Measurements from ENCODE around the gene ACTBL2. TPM values are rescaled to one million over a fixed set of nuclear protein-coding genes. Genes with fewer than 3 reads are reported as not detected.

Gene ACTBL2
- total and polyA plus RNA-seq, 10 donors, result not detected

GRCh38 chr5:57452885-57453284, 29.7 kb downstream of the ACTBL2 start:
- H3K4me3 ChIP-seq, result no peak overlapping the region
- intact Hi-C loops (cut with DNase I; ENCODE audit: low total_unique reads), result no loop called here
- TF ChIP-seq POLR2AphosphoS5 (IDR thresholded peaks at IDR 0.05) (no peak), POLR2A (IDR thresholded peaks at IDR 0.05) (no peak), CTCF (IDR thresholded peaks at IDR 0.05 in 8 of 11, conservative IDR thresholded peaks at IDR 0.05 in 3 of 11) (no peak)
- no peaks in the 10 kb centered on the region for H3K27me3 ChIP-seq (replicated peaks in 1 of 7)
- no peaks in the 10 kb centered on the region for H3K36me3 ChIP-seq
- H3K4me1 ChIP-seq, result peaks cover 0 to 14% (median 4%) of the 10 kb centered on the region in 6 donors
- H3K27ac ChIP-seq, result no peak overlapping the region
- H3K9me3 ChIP-seq, result no peaks in the 10 kb centered on the region
- no peak for DNase-seq

- intact Hi-C loops (cut with DNase I; ENCODE audit: low total_unique reads), result no loop called here
These were observed 31.4 kb downstream of the ACTBL2 start for GRCh38 chr5:57450991-57451876.

GRCh38 chr5:57448751-57449150, 33.9 kb downstream of the ACTBL2 start:
- no peak for DNase-seq
- Histone ChIP-seq H3K4me3 (no peak overlapping the region), H3K9me3 (no peaks in the 10 kb centered on the region), H3K4me1 (peaks cover 0 to 14% (median 4%) of the 10 kb centered on the region in 6 donors), H3K27ac (no peak overlapping the region), H3K36me3 (no peaks in the 10 kb centered on the region), H3K27me3 (replicated peaks in 1 of 7) (peaks cover 0 to 8% (median 0%) of the 10 kb centered on the region in 7 donors)
- intact Hi-C loops (cut with DNase I; ENCODE audit: low total_unique reads), result no loop called here
- 62 to 88% (median 80%) methylated on average over 1 of the region's 1 CpG for WGBS, 5 donors
- TF ChIP-seq POLR2A (IDR thresholded peaks at IDR 0.05) (no peak), CTCF (IDR thresholded peaks at IDR 0.05 in 8 of 11, conservative IDR thresholded peaks at IDR 0.05 in 3 of 11) (no peak), POLR2AphosphoS5 (IDR thresholded peaks at IDR 0.05) (no peak)

More at GRCh38 chr5:57450991-57451876, 31.4 kb downstream of the ACTBL2 start:
- TF ChIP-seq POLR2A (IDR thresholded peaks at IDR 0.05) (no peak), POLR2AphosphoS5 (IDR thresholded peaks at IDR 0.05) (no peak), CTCF (IDR thresholded peaks at IDR 0.05 in 8 of 11, conservative IDR thresholded peaks at IDR 0.05 in 3 of 11) (no peak)
- Histone ChIP-seq H3K27me3 (replicated peaks in 1 of 7) (no peaks in the 10 kb centered on the region), H3K4me1 (peaks cover 0 to 14% (median 4%) of the 10 kb centered on the region in 6 donors), H3K27ac (no peak overlapping the region), H3K9me3 (no peaks in the 10 kb centered on the region), H3K36me3 (no peaks in the 10 kb centered on the region), H3K4me3 (no peak overlapping the region)
- DNase-seq, result no peak
- 38 to 58% (median 39%) methylated on average over 3 to 4 of the region's 4 CpGs for WGBS, 5 donors

GRCh38 chr5:57448287-57448686, 34.3 kb downstream of the ACTBL2 start:
- Histone ChIP-seq H3K27me3 (replicated peaks in 1 of 7) (peaks cover 0 to 11% (median 0%) of the 10 kb centered on the region in 7 donors), H3K36me3 (no peaks in the 10 kb centered on the region), H3K4me3 (no peak overlapping the region), H3K27ac (no peak overlapping the region), H3K9me3 (no peaks in the 10 kb centered on the region), H3K4me1 (peaks cover 0 to 14% (median 4%) of the 10 kb centered on the region in 6 donors)
- WGBS, 5 donors, result 69 to 80% (median 73%) methylated on average over 4 of the region's 4 CpGs
- intact Hi-C loops (cut with DNase I; ENCODE audit: low total_unique reads), result no loop called here
- TF ChIP-seq POLR2A (IDR thresholded peaks at IDR 0.05), result no peak
- no peak for TF ChIP-seq POLR2AphosphoS5 (IDR thresholded peaks at IDR 0.05)
- no peak for TF ChIP-seq CTCF (IDR thresholded peaks at IDR 0.05 in 8 of 11, conservative IDR thresholded peaks at IDR 0.05 in 3 of 11)
- DNase-seq, result no peak
